Breast epithelium (tissue), 3 donors: ENCODE measurements around the gene TRMT2A.

Source experiments
- POLR2A ChIP-seq: fragments of 450-650 bp; IDR thresholded peaks from one replicate; pipeline ENCODE4 v1.6.1; 2016; ENCODE audit warnings: antibody characterized with exemption, mild to moderate bottlenecking, moderate library complexity
- POLR2AphosphoS5 ChIP-seq, 3 donors: sonication (generic); formaldehyde crosslinking; IDR thresholded peaks; one replicate each; pipeline ENCODE4 v1.6.1; 2017; ENCODE audit warnings: antibody characterized with exemption in 3 of 3
- TF ChIP-seq, protein P1 (sequence below), 3 donors: fragments of 450-650 bp; IDR thresholded peaks; one replicate each; pipeline ENCODE4 v1.5.1; 2016 to 2017; ENCODE audit warnings: antibody characterized with exemption in 3 of 3, mild to moderate bottlenecking in 3 of 3, moderate library complexity in 3 of 3

DNA sequence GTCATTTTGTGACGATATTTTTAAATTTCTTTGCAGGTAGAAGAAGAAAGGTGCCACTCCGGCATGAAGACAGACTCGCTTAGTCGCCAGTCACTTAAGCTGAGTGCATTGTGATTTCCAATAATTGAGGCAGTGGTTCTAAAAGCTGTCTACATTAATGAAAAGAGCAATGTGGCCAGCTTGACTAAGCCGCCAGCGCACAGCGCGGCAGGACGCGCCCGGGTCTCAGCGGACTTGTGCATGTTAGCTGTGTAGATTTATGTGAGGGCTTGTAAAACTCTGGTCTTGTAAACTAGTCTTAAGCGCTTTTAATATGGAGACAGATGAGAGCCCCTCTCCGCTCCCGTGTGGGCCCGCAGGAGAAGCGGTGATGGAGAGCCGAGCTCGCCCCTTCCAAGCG is 31.4 kb downstream of the TRMT2A start:
- TF ChIP-seq POLR2A (no peak), POLR2AphosphoS5 (IDR thresholded peaks at IDR 0.05) (no peak)
- TF ChIP-seq, protein P1, sequence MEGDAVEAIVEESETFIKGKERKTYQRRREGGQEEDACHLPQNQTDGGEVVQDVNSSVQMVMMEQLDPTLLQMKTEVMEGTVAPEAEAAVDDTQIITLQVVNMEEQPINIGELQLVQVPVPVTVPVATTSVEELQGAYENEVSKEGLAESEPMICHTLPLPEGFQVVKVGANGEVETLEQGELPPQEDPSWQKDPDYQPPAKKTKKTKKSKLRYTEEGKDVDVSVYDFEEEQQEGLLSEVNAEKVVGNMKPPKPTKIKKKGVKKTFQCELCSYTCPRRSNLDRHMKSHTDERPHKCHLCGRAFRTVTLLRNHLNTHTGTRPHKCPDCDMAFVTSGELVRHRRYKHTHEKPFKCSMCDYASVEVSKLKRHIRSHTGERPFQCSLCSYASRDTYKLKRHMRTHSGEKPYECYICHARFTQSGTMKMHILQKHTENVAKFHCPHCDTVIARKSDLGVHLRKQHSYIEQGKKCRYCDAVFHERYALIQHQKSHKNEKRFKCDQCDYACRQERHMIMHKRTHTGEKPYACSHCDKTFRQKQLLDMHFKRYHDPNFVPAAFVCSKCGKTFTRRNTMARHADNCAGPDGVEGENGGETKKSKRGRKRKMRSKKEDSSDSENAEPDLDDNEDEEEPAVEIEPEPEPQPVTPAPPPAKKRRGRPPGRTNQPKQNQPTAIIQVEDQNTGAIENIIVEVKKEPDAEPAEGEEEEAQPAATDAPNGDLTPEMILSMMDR (IDR thresholded peaks at IDR 0.05) = no peak
